Myocyte (in vitro differentiated cells): ENCODE results near the gene ERBB4. TPM values are rescaled to one million over a fixed set of nuclear protein-coding genes. Genes with fewer than 3 reads are reported as not detected.
"Not testable (repeated sequence)": the region's sequence is repeated elsewhere in the genome, so short reads cannot be mapped to it uniquely, and the experiment has no call there.

Experiments used
- DNase-seq: peaks from one replicate; pipeline ENCODE4 v3.0.0-alpha.2; 2012; ENCODE audit warnings: low read depth
- total RNA-seq: library from RNA; depleted of rRNA; stranded (reverse); fragments of >200 nt; gene quantifications from 2 replicates; pipeline ENCODE4 v1.2.3, GENCODE V29; 2014

ERBB4 gene
- total RNA-seq, 1 donor from 2014 or later: 0.16 TPM

- DNase-seq: no peak
Measured at GRCh38 chr2:211620986-211621385, 917.6 kb downstream of the ERBB4 start.

GRCh38 chr2:211617803-211618202 lies 920.8 kb downstream of the ERBB4 start:
- DNase-seq: no peak

DNA sequence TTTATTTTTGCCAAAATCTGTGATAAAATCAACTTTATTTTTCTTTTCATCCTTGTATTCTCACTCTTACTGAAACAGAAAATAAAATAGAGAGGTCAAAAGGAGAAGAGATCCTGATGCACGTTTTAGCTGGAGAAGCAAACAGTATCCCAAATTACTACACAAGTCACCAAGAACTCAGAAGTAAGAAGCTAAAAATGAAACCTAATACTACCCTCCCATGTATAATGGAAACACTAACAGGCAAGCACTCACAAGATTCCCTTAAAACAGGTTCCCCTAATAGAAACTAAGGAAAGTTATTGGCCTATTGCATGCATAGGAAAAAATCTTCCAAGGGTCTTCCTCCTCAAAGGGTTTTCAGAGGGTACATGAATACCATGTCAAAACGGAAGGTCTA lies 927.0 kb downstream of the ERBB4 start:
- DNase-seq: no peak

DNA sequence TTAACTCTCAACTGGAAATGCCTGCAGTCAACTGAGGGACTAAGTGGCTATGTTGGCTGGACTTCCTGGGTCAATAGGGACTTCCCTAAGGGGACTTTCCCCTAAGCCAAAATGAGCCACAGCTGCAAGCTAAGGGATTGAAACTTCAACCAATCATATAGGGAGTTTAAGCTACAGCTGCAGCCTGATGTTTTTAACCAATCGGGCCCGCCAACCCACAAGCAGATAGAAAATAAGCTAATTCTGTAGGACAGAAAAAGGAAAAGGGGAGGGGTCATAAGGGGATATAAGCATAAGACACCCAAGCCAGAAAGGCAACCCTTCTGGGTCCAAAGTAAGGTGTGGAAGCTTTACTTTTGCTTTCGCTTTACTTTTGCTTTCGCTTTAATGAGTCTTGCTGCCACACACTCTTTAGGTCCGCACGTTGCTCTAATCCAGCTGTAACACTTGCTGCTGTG lies 927.5 kb downstream of the ERBB4 start:
- peak; percentile 1 for DNase-seq

DNA sequence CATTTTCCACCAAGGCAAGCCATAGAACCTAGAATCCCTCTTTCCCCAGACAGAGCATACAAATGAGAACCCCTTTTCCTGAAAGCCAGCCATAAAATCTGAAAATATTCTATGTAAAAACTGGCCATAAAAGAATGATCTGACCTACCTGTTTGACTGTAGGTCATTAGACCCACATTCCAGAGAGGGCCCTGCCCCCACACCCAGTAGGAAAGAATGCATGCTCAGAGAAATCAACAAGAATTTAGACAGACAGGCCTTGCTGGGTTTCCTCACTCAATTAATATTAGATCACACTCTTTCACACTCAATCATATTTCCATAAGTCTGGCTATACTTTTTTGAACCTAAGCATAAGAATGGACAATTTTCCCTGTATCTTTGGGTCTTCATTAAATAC lies 929.5 kb downstream of the ERBB4 start:
- no peak for DNase-seq

- no peak for DNase-seq
Measured at GRCh38 chr2:211599146-211599545, 939.5 kb downstream of the ERBB4 start.

DNA sequence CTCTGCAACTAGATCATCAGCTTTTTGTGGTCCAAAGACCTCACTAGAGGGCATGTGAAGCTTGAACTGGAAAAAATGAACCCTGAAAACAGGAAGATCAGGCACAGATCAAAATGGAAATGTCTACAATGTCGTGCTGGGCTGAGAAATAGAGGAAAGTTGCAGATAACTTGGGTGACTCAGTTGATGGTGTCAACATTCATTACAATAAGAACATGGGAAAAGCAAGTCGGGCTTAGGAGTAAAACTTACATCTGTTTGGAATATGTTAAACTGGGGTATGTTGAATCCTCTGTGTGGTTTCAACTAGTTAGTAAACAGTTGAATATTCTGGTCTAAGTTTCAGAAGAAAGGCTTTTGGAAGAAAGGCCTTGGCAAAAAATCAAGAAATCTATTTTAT lies 940.4 kb downstream of the ERBB4 start:
- no peak for DNase-seq

DNA sequence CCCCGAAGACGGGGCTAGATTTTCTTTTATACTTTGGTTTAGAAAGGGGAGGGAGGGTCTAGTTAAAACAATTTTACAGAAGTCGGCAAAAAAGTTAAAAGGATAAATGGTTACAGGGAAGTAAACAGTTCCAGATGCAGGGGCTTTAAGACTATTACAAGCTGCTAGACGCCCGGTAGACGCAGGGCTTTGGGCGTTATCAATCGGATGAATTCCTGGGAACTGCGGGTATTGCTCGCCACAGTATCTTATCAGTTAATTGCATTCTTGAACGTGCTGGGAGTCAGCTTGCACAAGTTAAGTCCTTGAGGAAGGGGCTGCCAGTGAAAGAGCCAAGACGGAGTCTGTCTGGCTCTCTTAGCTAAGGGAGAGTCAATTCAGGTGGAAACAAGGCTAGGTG lies 946.6 kb downstream of the ERBB4 start:
- DNase-seq: not testable (repeated sequence)

DNA sequence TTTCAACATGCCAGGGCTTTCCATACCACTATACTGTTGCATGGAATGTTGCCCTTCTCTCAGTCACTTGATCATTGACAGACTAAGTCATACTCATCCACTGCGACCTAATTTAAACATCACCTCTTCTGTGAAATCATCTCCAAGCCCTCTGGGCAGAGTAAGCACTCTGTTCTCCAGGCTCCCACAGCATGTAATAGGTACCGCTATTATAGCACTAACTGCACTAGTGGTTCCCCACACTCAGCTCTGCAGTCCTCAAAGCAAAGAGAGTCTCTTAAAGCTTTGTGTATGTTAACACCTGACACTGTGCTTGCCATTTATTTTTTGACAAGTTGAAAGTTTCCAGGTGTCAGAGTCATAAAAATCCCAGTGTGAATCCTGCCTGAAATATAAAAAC lies 947.2 kb downstream of the ERBB4 start:
- no peak for DNase-seq

- DNase-seq: no peak
Measured at GRCh38 chr2:211568439-211568838, 970.2 kb downstream of the ERBB4 start.

GRCh38 chr2:211564441-211564840 lies 974.2 kb downstream of the ERBB4 start:
- DNase-seq: no peak

GRCh38 chr2:211545582-211545981 lies 993.0 kb downstream of the ERBB4 start:
- no peak for DNase-seq

GRCh38 chr2:211534632-211535031 lies 1004.0 kb downstream of the ERBB4 start:
- peak; percentile 4 for DNase-seq

DNA sequence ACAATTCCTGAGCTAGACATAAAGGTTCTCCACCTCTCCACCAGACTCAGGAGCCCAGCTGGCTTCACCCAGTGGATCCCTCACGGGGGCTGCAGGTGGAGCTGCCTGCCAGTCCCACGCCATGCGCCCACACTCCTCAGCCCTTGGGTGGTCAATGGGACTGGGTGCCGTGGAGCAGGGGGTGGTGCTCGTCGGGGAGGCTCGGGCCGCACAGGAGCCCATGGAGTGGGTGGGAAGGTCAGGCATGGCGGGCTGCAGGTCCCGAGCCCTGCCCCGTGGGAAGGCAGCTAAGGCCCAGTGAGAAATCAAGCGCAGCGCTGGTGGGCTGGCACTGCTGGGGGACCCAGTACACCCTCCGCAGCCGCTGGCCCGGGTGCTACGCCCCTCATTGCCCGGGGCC lies 1014.4 kb downstream of the ERBB4 start:
- not testable (repeated sequence) for DNase-seq

DNA sequence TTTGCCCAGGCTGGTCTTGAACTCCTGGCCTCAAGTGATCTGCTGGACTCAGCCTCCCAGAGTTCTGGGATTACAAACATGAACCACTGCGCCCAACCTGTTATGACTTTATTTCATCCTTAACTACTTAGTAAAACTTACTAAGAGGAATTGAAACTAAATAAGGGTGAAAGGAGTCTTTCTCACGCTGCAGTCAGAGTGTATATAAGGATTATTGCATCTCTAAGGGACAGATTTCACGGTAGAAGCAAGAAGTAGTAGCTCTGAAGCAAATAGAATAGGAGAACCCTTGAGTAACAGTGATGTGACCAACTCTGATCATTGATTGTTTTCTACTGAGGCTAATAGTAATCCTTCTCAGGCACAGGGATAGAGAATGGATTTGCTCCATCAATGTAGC lies 1022.1 kb downstream of the ERBB4 start:
- no peak for DNase-seq

- no peak for DNase-seq
Measured at GRCh38 chr2:211514049-211514448, 1024.6 kb downstream of the ERBB4 start.

DNA sequence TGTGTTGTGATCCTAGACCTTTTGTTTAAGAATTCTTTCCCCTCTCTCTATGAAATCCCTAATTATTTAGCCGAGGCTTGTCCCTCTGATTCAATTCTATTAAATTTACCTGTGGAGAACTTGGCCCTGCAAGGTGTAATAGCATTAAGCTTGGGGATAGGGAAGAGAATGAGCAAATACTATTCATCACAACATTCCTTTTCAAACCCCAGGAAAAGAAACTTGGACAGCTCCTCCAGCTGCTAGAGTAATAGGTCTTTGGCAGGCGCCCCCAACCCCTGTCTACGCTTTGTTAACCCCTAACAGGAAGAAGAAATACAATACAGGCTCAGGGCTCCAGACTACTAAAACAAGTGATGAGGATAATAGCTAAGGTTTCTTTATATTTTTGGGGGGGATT lies 1025.2 kb downstream of the ERBB4 start:
- DNase-seq: no peak

DNA sequence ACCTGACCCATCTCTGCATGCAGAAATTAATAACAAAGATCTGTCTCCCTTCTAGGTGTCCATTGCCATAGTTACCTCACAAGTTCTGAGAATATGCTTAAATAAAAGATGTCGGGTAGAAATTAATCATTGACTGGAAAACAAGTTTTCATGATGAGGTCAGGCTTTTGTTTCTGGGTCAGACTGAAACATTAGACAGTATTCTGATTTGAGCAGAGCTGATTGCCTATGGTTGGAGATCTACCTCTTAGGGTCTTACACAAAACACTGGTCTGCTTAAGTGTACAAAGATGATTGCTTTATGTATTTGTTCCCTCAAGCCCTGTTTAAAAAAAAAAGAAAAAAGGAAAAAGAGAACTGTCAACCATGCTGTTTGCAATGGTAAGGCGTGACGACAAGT lies 1025.8 kb downstream of the ERBB4 start:
- no peak for DNase-seq

DNA sequence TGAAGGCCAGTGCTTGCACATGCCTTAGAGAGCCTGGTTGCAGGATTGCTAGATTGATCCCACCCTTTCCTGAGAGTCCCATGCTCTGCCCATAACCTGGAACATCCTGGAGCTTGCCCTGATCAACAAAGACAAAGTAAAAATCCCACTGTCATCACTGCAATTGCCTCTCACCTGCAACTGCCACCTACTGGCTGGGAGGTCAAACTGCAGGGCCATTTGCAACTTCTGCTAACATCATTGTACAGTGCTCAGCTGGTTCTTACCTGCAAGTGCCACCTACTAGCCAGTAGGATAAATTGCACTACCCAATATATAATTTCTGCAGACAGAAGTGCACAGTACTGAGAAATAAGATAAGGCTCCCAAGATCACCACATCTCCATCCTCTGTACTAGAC lies 1034.7 kb downstream of the ERBB4 start:
- no peak for DNase-seq

DNA sequence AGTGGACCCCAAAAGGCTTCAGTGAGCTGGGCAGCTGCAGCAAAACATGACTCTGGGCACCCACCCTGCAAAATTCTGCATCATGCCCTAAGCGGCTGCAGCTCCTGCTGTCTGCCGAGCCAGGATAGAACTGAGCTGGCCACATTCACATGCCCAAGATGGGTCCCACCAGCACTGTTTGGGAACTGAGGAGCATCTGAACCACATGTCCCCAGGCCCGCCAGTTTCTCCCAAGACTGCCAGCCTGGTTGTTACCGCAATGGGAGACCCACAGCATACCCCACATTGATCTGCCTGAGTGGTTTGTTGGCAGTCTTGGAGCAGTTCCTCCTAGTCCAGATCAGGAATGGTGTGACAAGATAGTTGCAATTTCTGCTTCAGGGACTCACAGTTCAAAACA lies 1035.4 kb downstream of the ERBB4 start:
- DNase-seq: no peak

DNA sequence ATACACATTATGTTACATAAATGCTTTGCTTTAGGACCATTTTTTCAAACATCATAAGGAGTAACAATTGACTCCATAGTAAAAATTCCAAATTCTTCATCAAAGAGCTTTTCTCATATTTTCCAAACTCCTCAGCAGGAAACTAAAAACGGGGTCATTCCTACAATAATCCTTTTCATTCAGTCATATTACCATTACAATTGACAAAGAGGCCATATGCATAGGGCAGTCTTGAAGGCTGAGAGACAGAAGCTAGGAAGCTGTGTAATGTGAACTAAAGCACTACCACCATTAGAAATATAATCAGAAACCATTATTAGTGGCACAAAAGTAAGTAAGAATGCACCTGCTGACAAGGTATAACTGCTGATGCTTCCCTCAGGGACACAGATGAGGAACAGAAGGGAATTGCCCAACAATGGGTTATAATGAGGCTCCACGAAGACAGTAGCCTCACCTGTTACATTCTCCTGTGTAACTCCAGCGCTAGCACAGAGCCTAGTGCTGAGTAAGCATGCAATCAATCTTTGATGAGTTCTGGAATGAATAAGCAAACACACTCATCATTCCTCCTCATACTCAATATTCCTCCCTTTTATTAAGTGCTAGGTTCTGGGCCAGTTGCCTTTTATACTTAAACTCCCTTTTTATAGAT lies 1039.9 kb downstream of the ERBB4 start:
- DNase-seq: no peak

GRCh38 chr2:211495339-211495738 lies 1043.3 kb downstream of the ERBB4 start:
- no peak for DNase-seq

DNA sequence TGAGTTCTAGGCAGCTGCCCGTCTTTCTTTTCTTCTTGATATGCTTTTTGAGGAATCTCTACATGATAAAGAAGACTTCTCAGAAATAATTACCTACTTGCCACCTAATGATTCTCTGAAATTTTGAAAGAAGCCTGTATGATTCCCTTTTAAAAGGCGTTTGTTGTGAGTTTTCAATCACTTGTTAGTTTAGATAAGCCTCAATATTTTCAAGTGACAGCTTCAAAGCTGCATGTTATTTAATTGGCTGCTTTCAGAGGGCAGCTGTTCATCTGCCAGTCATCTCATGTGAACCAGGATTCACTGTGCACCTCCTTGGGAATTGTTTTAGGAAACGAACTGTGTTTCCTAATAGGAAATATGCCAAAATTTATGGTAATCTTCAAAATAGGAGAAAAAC lies 1044.1 kb downstream of the ERBB4 start:
- no peak for DNase-seq

GRCh38 chr2:211494085-211494484 lies 1044.5 kb downstream of the ERBB4 start:
- DNase-seq: no peak
